Stimulated activated CD8-positive, alpha-beta memory T cell treated with anti-CD3 and anti-CD28 coated beads, Interleukin-12 subunit alpha, Interleukin-12 subunit beta, amount 100 ng/mL, for 24 hours (primary cell): Measurements from ENCODE around the gene PLCD3.

Experiments used
- DNase-seq: peaks from one replicate; pipeline ENCODE4 v3.0.0-alpha.2; 2020; ENCODE audit errors: extremely low read depth

The PLCD3 gene

DNA sequence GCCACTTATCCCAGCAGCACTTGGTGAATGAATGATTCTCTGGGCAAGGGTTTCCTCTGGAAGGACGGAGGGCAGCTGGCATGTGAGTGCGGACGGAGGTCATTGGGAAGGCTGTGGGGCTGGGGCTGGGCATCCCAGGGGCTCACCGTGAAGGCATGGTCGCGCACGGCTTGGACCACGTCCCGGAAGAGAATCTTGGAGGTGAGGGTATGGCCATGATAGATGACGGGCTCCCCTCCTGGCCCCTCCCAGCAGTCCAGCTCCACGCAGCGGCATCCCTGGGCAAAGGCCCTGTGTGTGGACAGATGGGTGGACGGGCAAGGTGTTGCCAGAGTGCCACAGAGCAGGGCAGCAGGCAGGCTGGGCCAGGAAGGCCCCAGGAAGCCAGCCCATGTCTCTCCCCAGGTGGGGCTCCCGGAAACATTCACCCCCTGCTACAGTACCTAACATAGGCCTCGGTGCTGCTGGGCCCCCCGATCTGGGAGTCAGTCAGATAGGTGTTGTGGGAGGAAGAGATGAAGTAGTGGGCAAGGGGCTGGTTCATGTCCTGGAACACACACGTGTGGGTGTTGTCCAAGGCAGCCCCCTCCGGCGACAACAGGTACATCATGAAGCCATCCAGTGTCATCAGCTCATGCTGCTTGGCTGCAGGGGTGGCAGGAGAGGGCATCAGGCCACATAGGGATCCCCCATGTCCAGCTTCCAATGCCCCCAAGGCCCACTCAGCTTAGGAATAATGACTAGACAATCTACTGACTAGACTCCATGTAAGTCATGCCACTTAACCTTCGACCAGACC, 14.3 kb downstream of the PLCD3 start:
- no peak for DNase-seq

DNA sequence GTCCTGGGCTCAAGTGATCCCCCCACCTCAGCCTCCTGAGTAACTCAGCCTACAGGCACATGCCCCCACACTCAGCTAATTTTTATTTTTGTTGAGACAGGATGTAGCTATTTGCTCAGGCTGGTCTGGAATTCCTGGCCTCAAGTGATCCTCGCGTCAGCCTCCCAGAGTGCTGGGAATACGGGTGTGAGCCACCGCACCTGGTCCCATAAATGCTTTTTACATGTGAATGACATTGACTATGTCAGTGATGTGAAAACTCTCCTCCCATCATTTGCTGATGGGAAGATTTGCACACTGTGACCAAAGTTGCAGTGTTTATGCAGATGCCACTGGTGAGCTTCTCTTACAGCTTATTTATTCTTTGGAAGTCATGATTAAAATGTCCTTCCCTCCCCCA, 15.0 kb downstream of the PLCD3 start:
- DNase-seq: no peak

DNA sequence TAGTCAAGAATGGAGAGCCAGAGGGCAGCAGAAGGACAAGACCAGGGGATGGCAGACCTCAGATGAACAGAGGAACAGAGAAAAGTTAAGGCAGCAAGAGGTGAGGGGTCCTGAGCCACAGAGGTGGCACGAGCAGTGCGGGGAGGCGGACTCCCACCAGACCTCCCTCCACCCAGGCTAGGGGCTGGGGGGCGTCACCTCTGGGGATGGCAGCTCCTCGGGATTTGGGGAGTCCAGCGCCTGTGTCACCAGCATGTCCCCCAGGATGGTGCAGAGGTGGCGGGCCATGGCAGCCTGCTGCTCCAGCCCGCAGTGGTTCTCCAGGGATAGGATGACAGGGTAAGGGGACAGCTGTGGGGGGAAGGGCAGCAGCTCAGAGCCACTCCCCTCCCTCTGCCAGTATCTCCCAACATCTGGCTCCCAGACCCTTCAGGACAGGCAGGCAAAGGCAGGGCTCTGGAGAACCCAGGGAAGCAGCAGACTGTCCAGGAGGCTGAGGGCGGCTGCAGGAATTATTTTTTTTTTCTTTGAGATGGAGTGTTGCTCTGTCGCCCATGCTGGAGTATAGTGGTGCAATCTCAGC, 15.8 kb downstream of the PLCD3 start:
- no peak for DNase-seq

- no peak for DNase-seq
Measured at GRCh38 chr17:45115871-45116270, 16.4 kb downstream of the PLCD3 start.

DNA sequence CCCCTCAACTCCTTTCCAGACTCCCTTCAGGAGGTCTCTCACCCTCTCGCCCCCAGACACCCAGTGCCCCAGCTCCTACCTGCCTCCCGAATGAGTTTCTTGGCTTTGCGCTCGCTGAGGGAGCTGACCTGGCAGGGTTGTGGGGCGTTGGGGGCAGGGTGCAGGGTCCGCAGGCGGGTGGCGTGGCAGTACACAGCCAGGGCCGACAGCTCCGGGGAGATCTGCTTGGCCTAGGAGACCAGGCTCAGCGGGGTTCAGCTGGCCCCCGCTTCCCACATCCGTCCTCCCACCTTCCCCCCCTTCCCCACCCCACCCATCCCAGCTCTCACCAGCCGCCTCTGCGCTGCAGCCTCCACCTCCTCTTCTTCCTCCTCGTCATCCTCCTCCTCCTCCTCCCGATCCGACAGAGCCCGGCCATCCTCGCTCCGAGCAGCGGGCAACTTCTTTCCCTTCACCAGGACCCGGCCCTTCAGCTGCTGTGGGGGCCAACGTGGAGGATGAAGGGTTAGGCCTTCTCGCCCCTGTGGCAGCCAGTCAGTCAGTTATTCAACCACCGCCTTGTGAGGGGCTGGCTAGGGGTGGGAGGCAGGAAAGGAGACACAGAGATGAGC, 17.2 kb downstream of the PLCD3 start:
- no peak for DNase-seq

GRCh38 chr17:45114117-45114932, 18.0 kb downstream of the PLCD3 start:
- no peak for DNase-seq

DNA sequence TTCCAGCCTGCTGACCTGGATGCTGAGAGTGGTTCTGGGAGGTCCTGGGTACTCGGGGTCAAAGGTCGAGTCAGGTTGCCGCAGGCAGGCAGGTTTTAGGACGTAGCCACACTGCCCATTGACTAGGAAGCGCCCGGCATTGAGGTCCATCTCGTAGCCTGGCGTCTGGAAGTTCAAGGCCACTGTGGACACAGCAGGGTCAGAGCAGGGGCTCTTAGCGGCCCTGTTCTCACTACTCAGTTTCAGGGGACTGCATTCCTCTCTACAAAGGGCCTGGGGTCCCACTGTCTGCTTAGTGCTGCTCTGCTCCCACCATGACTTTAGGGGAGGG, 18.9 kb downstream of the PLCD3 start:
- DNase-seq: no peak

- DNase-seq: no peak
Measured at GRCh38 chr17:45112559-45113423, 19.5 kb downstream of the PLCD3 start.

GRCh38 chr17:45111850-45112249, 20.5 kb downstream of the PLCD3 start:
- DNase-seq: no peak

- no peak for DNase-seq
Measured at GRCh38 chr17:45110676-45111611, 21.4 kb downstream of the PLCD3 start.

DNA sequence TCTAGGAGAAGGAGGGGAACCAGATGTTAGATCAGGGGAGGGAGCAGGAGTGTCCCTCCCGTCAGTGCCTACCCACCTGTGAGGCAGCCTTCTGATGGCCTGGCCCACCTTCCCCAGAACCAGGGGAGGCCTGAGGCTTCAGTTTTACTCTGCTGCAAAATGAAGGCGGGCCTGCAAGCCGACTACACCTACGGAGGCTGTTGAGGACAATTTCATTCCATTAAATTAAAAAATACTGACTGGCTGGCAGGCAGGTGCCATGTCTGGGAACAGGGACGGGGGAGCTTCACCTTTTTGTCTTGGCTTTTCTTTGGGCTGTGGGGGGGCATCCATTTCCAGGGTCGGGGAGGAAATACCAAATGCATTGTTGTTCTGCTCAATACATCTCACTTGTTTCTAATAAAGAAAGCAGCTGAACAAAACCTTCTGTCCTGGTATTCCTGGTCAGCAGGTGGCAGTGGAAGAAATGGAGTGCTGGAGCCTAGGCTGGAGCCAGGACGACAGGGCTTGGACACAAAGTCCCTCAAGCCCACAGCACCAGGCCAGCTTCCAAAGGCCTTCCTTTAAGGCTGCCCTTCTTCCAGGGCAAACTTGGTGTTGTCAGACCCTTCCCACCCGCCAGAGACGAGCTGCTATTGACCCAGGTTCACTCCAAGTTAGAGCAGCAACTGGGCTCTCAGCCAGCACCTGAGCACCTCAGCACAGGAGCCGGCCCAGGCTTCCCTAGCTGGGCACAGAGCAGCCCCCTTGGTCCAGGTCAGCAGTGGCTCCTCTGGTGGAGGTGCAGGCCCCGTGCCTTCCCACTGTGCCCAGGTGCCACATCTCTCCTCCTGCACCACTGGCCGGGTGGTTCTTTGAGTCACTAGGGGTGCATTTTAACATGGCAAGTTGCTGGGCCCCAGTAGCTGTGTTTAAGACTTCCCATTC, 23.5 kb downstream of the PLCD3 start:
- no peak for DNase-seq

DNA sequence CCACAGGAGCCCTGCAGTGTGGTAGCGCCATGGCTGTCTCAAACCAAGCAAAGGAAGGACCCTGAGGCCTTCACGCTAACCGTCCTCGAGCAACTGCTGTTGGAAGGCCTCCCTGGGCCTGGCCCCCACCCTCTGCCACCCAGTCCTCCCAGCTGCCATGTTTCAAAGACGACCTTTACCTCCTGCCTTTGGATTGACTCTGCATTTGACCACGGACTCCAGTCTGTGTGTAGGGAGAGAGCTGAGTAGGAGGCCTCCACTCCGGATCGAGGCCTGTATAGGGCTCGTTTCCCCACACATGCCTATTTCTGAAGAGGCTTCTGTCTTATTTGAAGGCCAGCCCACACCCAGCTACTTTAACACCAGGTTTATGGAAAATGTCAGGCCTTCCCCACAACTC, 24.3 kb downstream of the PLCD3 start:
- no peak for DNase-seq

DNA sequence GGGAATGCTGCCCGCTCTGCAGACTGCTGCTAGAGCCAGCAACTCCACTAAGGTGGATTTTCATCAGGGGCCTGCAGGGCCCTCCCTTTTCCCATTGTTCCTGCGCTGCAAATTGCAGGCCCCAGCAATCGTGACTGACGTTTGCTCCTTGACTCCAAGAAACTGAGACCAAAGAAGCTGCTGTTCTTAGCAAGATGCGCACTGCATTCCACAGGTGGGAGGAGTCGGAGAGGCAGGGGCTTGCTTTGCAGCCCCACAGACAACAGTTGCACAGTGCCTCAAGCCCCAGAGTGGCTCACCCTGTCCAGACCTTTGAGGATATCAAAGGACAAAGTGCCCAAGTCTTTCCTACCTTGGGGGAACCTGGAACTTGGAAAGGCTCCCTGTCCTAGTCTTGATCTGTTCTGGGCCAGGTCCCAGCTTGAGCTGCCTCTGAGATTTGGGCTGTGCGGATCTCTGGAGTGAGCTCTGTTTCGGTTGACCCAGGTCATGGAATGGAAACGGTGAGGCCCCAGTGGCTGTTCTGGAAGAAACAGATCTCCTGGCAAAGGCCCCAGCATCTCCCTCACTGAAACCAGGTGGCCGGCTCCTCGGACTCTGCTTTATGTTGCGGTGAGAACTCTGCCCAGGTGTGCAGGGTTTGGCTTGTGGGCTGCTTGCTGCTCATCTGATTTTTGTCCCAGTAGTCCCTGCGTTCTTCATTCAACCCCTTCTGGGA, 24.9 kb downstream of the PLCD3 start:
- no peak for DNase-seq

GRCh38 chr17:45106582-45106981, 25.7 kb downstream of the PLCD3 start:
- no peak for DNase-seq

DNA sequence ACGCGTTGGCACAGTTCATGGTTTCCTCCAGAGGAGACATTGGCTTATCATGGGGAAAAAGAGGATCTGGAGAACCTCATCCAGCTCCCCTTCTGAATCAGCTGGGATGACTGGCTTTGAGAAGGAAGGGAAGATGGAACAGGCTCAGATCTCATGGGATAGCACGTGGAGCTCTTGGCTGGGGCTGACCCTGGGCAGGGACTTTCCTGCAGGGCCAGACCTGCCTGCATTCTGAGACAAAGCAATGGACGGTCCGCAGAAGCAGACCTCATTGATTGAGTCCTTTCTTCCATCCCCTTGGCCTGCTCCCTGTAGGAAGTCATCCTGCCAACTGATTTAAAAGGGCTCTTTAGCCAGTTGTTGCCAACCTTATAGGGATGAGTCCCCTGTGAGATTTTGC, 26.2 kb downstream of the PLCD3 start:
- no peak for DNase-seq

DNA sequence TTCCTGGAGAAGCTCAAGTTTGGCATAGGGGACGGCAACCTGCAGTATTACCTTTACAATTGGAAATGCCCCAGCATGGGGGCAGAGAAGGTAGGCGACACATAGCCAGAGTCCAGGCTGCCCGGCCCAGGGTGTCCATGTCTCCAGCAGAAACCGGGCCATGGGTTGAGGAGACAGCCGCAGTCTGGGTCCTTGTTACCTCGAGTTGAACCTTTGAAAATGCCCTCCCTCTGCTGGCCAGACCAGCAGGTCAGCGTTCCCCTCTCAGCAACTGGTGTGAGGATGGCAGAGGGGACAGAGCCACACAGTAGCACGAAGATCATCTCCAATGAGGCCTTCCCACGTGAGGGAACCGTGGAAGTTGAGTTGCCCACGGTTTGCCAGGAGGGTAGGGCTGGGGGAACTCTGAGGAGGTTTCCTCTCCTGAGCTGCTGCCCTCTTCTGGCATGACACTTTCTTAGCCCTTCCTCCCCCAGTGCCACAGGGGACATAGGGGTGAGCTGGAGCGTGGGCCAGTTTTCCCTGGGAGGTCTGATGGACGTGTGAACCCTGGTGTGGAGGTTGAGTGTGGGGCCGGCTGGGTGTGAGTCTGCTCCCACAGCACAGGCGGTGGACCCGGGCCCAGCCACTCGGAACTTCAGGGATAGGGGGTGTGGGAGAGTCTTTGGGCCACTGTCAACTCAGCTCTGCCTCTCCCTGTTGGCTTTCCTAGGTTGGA, 27.2 kb downstream of the PLCD3 start:
- DNase-seq: no peak

- DNase-seq: no peak
Measured at GRCh38 chr17:45104497-45104896, 27.8 kb downstream of the PLCD3 start.

DNA sequence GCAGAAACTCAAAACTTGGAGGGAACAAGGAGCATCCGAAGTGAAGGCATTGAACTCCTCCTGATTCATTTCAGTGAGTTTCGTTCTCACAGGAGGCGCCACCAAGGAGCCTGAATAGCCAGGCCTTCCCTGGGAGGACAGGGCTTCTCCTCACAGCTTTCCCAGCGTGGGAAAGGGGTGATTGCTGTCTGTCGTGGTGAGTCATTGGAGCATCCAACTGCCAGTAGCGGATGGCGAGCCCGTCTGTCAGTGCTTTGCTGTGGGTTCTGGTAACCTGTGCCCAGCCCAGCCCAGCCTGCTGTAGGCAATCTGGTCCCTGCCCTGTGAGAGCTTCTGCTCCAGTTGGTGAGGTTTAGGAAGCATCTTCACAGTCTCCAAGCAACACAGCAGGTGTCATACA, 28.3 kb downstream of the PLCD3 start:
- DNase-seq: no peak
